Heart left ventricle (tissue), 13 donors: ENCODE data around the gene GNPDA1.

ENCODE experiments used
- CTCF ChIP-seq, 12 donors: fragments of 200-600 bp; sonication (generic) in 4 of 12; IDR thresholded peaks; one replicate each; pipeline versions ENCODE4 v1.5.0 to v1.8.0; 2018 to 2022; ENCODE audit warnings: antibody characterized with exemption in 12 of 12, mild to moderate bottlenecking in 5 of 12
- POLR2A ChIP-seq, 2 donors: fragments of 450-650 bp; IDR thresholded peaks; one replicate each; pipeline ENCODE4 v1.6.1; 2017; ENCODE audit warnings: antibody characterized with exemption in 2 of 2, mild to moderate bottlenecking in 2 of 2, moderate library complexity in 2 of 2
- donor health status: ischemic (EF 13 %, LVEDD 7.1; RV severe dilation, severe dysfunction).
- donor health status: DM: no; HTN: yes; CAD: no.
- donor health status: DM: no; HTN: no; CAD: no.
- donor health status: ischemic (EF 25% LVEDD 6.9; RV normal size, moderate dysfunction).
- donor health status: ischemic (EF 25% LVEDD 5.7; RV mildly dilated, moderate dysfunction).
- donor health status: ischemic (EF 35%, LVEDD 5.7; RV mildly dilated, moderate dysfunction).
- donor health status: nonischemic (EF 11% LVEDD 7.7; RV severe dilation, severe dysfunction).
- donor health status: DM: yes; HTN: yes; CAD: no.
- donor health status: PGD.
- donor health status: ischemic (EF 29% LVEDD 5.4; RV normal size, mild dysfunction).
- donor health status: nonischemic (EF 23%, LVEDD 6.1; RV moderate dilation, normal function).

GRCh38 chr5:142057697-142058056, 44.9 kb upstream of the GNPDA1 start:
- TF ChIP-seq CTCF (IDR thresholded peaks at IDR 0.05) (no peak), POLR2A (IDR thresholded peaks at IDR 0.05) (no peak)
